Forelimb muscle (tissue), 1 donor: ENCODE measurements around the gene TTLL10. TPM values are rescaled to one million over a fixed set of nuclear protein-coding genes. Genes with fewer than 3 reads are reported as not detected.
"Not testable (repeated sequence)": the region's sequence is repeated elsewhere in the genome, so short reads cannot be mapped to it uniquely, and the experiment has no call there.

Experiments used
- DNase-seq: peaks from one replicate; pipeline ENCODE4 v3.0.0-alpha.2; 2013; ENCODE audit warnings: low read depth
- polyA plus RNA-seq: library from polyadenylated mRNA; unstranded; fragments of 120-200 nt; gene quantifications from one replicate; pipeline ENCODE4 v1.2.1, GENCODE V29; 2013; ENCODE audit not compliant: insufficient read length

The TTLL10 gene
- polyA plus RNA-seq, 1 donor, result 0.35 TPM

DNA sequence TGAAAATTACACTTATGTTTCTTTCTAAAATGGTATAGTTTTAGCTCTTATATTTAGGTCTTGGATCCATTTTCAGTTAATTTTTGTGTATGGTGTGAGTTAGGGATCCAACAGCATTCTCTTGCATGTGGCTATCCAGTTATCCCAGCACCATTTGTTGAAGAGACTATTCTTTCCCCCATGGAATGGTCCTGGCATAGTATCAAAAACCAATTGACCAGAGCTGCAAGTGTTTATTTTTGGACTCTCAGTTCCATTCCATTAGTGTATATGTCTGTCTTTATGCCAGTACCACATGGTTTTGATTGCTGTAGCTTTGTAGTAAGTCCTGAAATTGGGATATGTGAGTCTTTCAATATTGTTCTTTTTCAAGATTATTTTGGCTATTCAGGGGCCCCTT lies 14.3 kb downstream of the TTLL10 start:
- DNase-seq, result no peak

DNA sequence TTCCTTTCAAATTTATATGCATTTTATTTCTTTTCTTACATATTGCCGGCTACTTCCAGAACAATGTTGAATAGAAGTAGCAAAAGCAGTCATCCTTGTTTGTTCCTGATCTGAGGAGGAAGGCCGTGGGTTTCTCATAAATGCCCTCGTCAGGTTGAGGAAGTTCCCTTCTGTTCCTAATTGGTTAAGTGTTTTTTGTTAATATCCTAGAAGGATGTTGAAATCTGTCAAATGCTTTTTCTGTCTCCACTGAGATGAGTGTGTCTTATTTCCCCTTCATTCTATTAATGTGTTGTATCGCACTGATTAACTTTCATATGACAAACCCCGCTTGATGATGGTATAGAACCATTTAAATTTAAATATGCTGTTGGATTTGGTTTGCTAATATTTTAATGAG lies 15.4 kb downstream of the TTLL10 start:
- no peak for DNase-seq

GRCh38 chr1:1191734-1192133 lies 18.1 kb downstream of the TTLL10 start:
- no peak for DNase-seq

DNA sequence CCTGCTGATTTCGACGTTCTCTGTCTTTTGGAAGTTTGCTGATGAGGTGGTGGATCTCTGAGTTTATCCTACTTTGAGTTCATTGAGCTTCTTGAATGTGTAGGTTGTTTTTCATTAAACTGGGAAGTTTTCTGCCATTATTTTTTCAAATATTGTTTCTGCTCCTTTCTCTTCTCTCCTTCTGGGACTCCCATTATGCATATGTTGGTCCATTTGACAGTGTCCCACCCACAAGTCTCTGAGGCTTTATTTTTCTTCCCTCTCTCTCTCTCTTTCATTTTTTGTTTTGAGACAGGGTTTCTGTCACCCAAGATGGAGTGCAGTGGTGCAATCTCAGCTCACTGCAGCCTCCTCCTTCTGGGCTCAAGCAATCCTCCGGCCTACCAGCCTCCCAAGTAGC lies 21.0 kb downstream of the TTLL10 start:
- DNase-seq, result no peak

- not testable (repeated sequence) for DNase-seq
Measured at GRCh38 chr1:1195726-1196125, 22.0 kb downstream of the TTLL10 start.

DNA sequence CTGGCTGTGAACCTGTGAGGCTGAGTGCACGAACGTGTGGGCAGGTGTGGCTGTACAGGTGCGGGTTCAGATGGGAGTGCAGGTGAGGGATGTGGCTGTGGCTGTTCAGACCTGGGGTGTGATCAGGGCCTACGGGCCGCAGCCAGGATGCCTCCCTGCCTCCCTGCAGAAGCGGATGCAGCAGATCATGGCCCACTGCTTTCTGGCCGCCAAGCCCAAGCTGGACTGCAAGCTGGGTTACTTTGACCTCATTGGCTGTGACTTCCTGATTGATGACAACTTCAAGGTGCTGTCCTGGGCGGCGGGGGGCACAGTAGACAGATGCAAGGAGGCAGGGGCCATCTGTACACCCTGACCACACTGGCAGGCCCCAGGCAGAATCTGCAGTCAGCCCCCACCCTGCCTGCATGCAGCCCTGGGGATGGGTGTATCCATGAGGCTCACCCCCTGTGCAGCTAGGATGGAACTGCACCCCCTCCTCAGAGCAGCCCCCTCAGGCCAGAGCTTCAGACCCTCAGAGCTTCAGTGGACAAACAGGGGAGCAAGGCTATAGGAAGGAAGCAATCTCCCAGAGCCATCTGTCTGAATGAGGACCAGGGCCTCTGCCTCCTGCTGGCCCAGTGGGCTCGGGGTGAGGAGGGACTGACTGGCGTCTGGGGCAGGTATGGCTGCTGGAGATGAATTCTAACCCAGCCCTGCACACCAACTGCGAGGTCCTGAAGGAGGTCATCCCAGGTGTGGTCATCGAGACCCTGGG lies 22.9 kb downstream of the TTLL10 start:
- no peak for DNase-seq

DNA sequence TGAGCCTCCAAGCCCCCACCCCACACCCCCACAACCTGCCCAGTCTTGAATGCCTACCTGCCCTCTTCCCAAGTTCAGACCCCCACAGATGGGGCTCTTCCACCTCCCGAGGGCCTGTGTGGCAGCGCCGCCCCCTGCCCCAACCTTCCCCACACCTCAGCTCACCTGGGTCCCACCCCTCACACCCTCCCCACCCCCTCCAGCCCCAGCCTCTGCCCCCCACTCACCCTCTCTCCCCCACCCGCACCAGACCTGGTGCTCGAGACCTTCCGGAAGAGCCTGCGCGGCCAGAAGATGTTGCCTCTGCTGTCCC lies 23.5 kb downstream of the TTLL10 start:
- DNase-seq, result no peak

- DNase-seq, result no peak
Measured at GRCh38 chr1:1197551-1198422, 24.1 kb downstream of the TTLL10 start.

GRCh38 chr1:1198423-1199140 lies 24.9 kb downstream of the TTLL10 start:
- no peak for DNase-seq

DNA sequence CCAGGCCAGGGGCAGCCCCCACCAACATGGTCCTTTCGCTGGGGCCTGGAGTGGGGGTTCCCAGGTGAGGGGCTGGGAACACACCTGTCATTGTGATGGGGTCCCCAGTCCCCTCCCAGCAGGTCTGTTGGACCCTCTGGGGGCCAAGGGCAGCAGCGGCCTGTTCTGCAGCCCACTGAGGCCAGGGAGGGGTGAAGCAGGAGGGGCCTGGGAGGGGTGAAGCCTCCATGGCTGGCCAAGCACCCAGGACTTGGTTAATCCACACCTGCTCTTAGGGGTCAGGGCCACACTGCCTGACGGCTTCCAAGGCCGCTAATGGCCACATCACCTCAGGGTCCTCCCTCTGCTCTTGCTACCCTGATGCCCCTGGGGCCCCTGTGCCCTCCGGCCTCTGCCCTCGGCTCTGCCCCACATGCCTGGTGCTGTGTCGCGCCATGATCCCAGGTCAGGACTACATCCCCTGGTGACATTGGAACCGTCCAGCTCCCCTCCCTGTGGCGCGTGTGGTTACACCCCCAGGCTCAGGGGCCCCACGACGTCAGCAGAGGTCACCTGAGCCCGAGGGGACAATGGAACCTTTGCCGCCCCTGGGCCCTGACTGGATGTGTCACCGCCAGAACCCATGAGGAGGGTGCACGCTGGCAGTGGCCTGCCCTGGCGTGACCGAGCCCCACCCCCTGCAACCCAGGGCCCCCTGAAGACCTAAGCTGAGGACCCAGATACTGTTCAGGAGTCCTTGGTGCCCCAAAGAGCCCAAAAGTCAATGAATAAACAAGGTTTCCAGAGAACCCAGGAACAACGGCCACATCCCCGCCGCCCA lies 25.7 kb downstream of the TTLL10 start:
- DNase-seq, result no peak

DNA sequence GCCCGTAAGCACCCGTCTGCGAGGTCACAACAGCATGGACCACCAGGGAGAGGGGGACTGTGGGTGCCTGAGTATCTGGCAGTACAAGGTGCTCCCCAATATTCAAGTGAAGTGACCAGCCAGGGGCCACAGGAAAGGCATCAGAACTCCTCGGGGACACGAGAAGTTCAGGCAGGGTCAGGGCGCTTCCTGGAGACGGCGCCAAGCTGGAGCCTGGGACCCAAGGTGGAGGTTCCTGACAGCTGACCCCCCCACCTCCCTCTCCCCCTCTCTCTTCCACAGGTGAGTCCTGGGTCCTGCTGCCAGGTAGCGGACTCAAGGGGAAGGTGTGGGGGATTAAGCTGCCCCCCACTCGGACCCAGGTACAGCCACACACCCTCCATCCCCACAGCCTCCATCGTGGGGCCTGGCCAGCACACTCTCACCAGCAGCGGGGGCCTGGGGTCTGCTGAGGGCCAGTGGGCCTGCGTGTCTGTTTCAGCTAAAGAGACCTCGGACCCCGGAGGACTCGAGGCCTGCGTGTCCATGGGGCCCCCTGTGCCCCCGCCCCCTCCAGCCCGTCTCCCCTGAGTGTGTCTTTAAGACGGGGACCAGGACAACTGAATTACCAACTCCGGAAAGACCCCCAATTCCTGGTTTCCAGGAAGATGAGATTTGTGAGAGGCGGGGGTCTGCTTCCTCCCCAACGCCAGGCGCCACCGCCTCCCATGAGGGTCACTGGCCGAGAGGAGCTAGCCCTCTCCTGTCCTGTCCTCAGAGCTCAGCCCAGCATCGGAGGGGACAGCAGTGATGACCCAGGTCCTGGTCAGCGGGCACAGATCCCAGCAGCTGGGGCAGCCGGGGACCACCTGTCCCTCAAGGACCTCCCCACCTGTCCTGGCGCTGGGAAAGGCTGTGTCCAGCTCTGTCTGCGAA lies 26.5 kb downstream of the TTLL10 start:
- DNase-seq, result no peak

DNA sequence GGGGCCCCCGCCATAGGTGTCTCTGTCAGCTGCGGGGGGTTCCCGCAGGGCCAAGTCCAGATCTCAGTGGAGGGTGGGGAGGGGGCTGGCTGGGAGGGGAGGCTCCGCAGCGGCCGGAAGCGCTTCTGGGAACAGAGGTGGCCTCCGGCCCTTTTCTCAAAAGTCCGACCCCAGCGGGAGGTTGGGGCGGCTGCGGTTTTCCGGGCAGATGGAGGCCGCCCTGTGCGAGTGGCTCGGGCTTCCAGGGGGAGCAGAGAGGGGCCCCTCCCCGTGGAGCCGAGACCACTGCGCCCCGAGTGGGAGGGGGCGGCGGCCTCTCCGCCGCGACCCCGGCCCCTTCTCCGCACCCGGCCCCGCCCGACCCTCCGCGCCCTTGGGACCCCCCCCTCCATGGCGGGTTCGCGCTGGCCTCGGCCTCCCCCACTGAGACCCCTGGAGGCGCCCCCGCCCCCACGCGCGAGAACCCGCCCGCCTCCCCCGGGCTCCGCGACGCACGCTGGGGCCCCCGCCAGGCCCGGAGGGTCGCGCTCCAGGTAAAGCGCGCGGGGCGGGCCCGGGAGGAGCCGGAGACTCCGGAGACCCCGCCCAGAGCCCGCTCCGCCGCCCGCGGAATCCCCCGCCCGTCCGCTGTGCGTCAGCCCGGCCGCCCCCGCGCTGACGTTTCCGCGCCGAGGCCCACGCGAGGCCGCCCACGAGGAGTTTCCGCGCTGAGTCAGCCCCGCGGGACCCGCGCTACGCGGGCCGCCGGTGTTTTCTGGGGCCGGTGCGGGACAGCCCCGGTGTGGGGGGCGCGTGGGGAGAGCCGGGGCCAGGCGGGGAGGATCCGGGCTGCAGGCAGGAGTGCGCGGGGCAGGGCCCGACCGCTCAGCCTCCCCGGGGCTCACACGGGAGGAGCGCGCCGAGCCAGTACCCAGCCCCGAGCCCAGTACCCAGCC lies 27.5 kb downstream of the TTLL10 start:
- DNase-seq, result no peak

DNA sequence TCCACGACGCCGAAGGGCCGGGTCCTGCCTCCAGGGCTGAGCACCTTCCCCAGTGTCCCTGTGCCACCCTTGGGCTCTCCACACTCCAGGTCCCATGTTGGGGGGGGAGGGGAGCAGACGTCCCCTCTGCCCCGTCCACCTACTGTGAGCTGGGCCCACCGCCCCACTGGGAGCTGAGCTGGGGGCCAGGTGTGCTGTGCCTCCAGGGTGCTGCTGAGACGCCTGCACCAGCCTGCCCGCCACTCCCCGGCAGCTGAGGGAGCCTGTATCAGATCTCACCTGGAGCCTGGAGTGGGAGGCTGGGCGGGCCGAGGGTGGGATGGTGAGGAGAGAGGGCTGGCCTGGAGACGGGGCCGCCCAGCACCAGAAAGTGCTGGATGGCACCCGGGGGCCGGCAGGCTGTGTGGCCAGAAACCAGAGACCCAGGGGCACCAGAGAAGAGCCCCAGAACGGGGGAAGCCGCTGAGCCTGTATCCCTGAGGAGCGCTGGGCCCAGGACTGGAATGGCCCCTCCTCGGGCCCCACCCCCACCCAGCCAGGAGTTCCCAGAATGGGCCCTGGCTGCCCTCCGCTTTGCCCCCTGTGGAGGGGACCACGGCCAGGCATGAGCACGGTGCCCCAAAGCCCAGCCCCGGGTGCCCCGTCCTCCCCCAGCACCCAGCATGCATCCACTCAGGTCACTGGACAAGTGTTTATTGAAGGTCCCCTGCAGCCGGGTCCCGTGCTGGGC lies 29.3 kb downstream of the TTLL10 start:
- no peak for DNase-seq

GRCh38 chr1:1203561-1204424 lies 30.1 kb downstream of the TTLL10 start:
- DNase-seq, result no peak

DNA sequence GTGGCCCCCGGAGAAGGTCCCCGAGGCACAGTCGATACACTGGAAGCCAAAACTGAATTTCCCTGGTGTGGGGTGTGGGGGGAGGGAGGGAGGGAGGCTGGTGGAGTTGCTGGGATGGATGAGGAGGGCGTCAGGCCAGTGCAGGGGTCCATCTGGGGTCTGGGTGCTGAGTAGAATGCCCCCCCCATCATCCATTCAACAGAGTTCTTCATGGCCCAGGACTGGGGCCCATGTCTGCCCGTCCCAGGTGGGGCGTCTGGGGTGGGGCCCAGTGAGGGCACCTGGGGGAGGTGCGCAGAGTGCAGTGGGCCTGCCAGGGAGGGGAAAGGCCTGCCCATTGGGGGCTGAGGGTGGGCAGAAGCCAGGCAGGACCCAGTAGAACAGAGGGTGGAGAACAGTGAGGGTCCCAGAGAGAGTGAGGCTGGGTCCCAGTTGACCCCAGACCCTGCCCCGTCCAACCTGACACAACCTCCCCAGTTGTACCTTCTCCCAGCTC lies 30.8 kb downstream of the TTLL10 start:
- DNase-seq, result no peak

DNA sequence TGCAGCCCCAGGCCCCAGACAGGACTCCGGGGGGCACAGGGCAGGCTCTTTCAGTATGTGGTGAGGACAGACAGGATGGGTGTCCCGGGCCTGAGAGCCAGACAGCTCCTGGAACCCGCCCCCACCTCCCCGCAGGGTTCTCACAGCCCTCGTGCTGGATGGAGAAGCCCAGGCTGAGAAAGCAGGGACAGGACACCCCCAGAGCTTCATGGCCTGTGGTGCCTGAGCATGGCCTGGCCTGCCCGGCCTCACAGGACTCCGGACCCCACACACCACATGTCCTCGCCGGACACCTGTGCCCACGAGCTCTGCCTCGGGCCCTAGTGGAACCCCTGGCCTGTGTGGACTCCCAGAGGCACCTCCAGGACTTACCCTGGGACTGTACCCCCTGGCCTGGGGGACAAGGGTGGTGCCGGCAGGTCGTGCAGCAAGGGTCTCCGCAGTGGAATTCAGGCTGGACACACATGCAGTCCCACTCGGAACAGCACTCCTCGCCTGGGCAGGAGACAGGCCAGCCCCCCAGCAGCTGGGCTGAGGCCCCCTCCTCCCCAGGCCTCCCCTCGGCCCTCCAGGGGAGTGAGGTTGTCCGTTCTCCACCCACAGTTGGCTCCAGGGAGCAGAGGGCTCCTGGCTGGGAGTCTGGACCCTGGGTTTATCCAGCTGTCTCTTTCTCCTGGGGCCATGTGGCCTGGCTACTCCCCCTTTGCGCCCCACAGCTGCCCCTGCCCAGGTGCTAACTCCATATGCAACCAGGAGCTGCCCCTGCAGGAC lies 31.5 kb downstream of the TTLL10 start:
- DNase-seq, result no peak
